ENCODE results near the gene PLTP.

GRCh38 chr20:45927071-45927878, 15.3 kb upstream of the PLTP start:
- TF ChIP-seq POLR2AphosphoS5 (IDR thresholded peaks at IDR 0.05; ENCODE audit: low read depth) (no peak), EZH2phosphoT487 (IDR thresholded peaks at IDR 0.05; ENCODE audit: unreplicated experiment) (no peak), CTCF (conservative IDR thresholded peaks at IDR 0.05; ENCODE audit: low read depth in 2 of 2) (no peak), EZH2 (IDR thresholded peaks at IDR 0.05; ENCODE audit: low read depth, unreplicated experiment) (no peak), REST (IDR thresholded peaks at IDR 0.05; ENCODE audit: unreplicated experiment) (no peak)
